Measurements from ENCODE around the gene ANKRD29.
A peak's percentile ranks its signal among the peaks of the same experiment; 100 is the strongest.

Gene ANKRD29

GRCh38 chr18:23592911-23593310 lies 69.8 kb downstream of the ANKRD29 start:
- H3K4me3 ChIP-seq (ENCODE audit: low read depth, low read length) = no peak overlapping the region
- no peaks in the 10 kb centered on the region for H3K36me3 ChIP-seq (ENCODE audit: insufficient read depth, low read length)
- H2AFZ ChIP-seq (ENCODE audit: low read length, unreplicated experiment) = no peak overlapping the region
- peak overlapping the region; percentile 91 for H3K27ac ChIP-seq (ENCODE audit: low read depth, low read length)
- H3K4me1 ChIP-seq (ENCODE audit: control insufficient read depth, insufficient read depth, low read length, unreplicated experiment) = peaks cover 29% of the 10 kb centered on the region
- H3K79me2 ChIP-seq (ENCODE audit: control insufficient read depth, insufficient read depth, low read length, unreplicated experiment) = no peaks in the 10 kb centered on the region
- H3K27me3 ChIP-seq (ENCODE audit: insufficient read depth, low read length) = no peaks in the 10 kb centered on the region

GRCh38 chr18:23591011-23591410 lies 71.7 kb downstream of the ANKRD29 start:
- peak overlapping the region; percentile 29; the same call in 1 of the 2 replicates for H3K27ac ChIP-seq (ENCODE audit: low read depth, low read length)
- no peaks in the 10 kb centered on the region for H3K36me3 ChIP-seq (ENCODE audit: insufficient read depth, low read length)
- H3K27me3 ChIP-seq (ENCODE audit: insufficient read depth, low read length) = no peaks in the 10 kb centered on the region
- no peak overlapping the region for H2AFZ ChIP-seq (ENCODE audit: low read length, unreplicated experiment)
- peaks cover 34% of the 10 kb centered on the region for H3K4me1 ChIP-seq (ENCODE audit: control insufficient read depth, insufficient read depth, low read length, unreplicated experiment)
- peaks cover under 1% of the 10 kb centered on the region for H3K79me2 ChIP-seq (ENCODE audit: control insufficient read depth, insufficient read depth, low read length, unreplicated experiment)
- no peak overlapping the region for H3K4me3 ChIP-seq (ENCODE audit: low read depth, low read length)

GRCh38 chr18:23588836-23589560 lies 73.7 kb downstream of the ANKRD29 start:
- no peak overlapping the region for H3K4me3 ChIP-seq (ENCODE audit: low read depth, low read length)
- no peak overlapping the region for H2AFZ ChIP-seq (ENCODE audit: low read length, unreplicated experiment)
- H3K79me2 ChIP-seq (ENCODE audit: control insufficient read depth, insufficient read depth, low read length, unreplicated experiment) = peaks cover 20% of the 10 kb centered on the region
- no peaks in the 10 kb centered on the region for H3K36me3 ChIP-seq (ENCODE audit: insufficient read depth, low read length)
- peaks cover 38% of the 10 kb centered on the region for H3K4me1 ChIP-seq (ENCODE audit: control insufficient read depth, insufficient read depth, low read length, unreplicated experiment)
- H3K27ac ChIP-seq (ENCODE audit: low read depth, low read length) = no peak overlapping the region
- no peaks in the 10 kb centered on the region for H3K27me3 ChIP-seq (ENCODE audit: insufficient read depth, low read length)

- Histone ChIP-seq H3K79me2 (ENCODE audit: control insufficient read depth, insufficient read depth, low read length, unreplicated experiment) (peaks cover 37% of the 10 kb centered on the region), H2AFZ (ENCODE audit: low read length, unreplicated experiment) (peak overlapping the region; percentile 89), H3K36me3 (ENCODE audit: insufficient read depth, low read length) (0 out of 2 replicates have a peak, but pooled peaks cover 3% of the 10 kb centered on the region), H3K4me3 (ENCODE audit: low read depth, low read length) (peak overlapping the region; percentile 96), H3K27me3 (ENCODE audit: insufficient read depth, low read length) (no peaks in the 10 kb centered on the region), H3K4me1 (ENCODE audit: control insufficient read depth, insufficient read depth, low read length, unreplicated experiment) (peaks cover 38% of the 10 kb centered on the region), H3K27ac (ENCODE audit: low read depth, low read length) (peak overlapping the region; percentile 95)
These were observed 75.5 kb downstream of the ANKRD29 start for GRCh38 chr18:23587220-23587642.

GRCh38 chr18:23586249-23587196 lies 76.2 kb downstream of the ANKRD29 start, which contains the start of gene NPC1:
TSS of gene NPC1 (minus strand) at chr18:23586506. CDS start at chr18:23586343, 163 bp downstream.
- no peaks in the 10 kb centered on the region for H3K27me3 ChIP-seq (ENCODE audit: insufficient read depth, low read length)
- 0 out of 2 replicates have a peak, but pooled peaks cover 3% of the 10 kb centered on the region for H3K36me3 ChIP-seq (ENCODE audit: insufficient read depth, low read length)
- peak within 1 kb of the TSS; percentile 95 for H3K27ac ChIP-seq (ENCODE audit: low read depth, low read length)
- peak within 1 kb of the TSS; percentile 89 for H2AFZ ChIP-seq (ENCODE audit: low read length, unreplicated experiment)
- peak within 1 kb of the TSS; percentile 96 for H3K4me3 ChIP-seq (ENCODE audit: low read depth, low read length)
- H3K4me1 ChIP-seq (ENCODE audit: control insufficient read depth, insufficient read depth, low read length, unreplicated experiment) = peaks cover 41% of the 10 kb centered on the region
- H3K79me2 ChIP-seq (ENCODE audit: control insufficient read depth, insufficient read depth, low read length, unreplicated experiment) = peaks cover 44% of the 10 kb centered on the region

GRCh38 chr18:23585897-23586248 lies 76.8 kb downstream of the ANKRD29 start:
- H3K27ac ChIP-seq (ENCODE audit: low read depth, low read length) = peak overlapping the region; percentile 95
- no peaks in the 10 kb centered on the region for H3K27me3 ChIP-seq (ENCODE audit: insufficient read depth, low read length)
- peaks cover 4% of the 10 kb centered on the region; the same call in 1 of the 2 replicates for H3K36me3 ChIP-seq (ENCODE audit: insufficient read depth, low read length)
- peaks cover 51% of the 10 kb centered on the region for H3K79me2 ChIP-seq (ENCODE audit: control insufficient read depth, insufficient read depth, low read length, unreplicated experiment)
- peak overlapping the region; percentile 96 for H3K4me3 ChIP-seq (ENCODE audit: low read depth, low read length)
- H3K4me1 ChIP-seq (ENCODE audit: control insufficient read depth, insufficient read depth, low read length, unreplicated experiment) = peaks cover 41% of the 10 kb centered on the region
- H2AFZ ChIP-seq (ENCODE audit: low read length, unreplicated experiment) = peak overlapping the region; percentile 1

GRCh38 chr18:23585007-23585871 lies 77.5 kb downstream of the ANKRD29 start:
- H3K27me3 ChIP-seq (ENCODE audit: insufficient read depth, low read length) = no peaks in the 10 kb centered on the region
- H3K36me3 ChIP-seq (ENCODE audit: insufficient read depth, low read length) = peaks cover 10% of the 10 kb centered on the region; the same call in 1 of the 2 replicates
- peak overlapping the region; percentile 96 for H3K4me3 ChIP-seq (ENCODE audit: low read depth, low read length)
- peaks cover 57% of the 10 kb centered on the region for H3K79me2 ChIP-seq (ENCODE audit: control insufficient read depth, insufficient read depth, low read length, unreplicated experiment)
- peak overlapping the region; percentile 8 for H2AFZ ChIP-seq (ENCODE audit: low read length, unreplicated experiment)
- peak overlapping the region; percentile 95 for H3K27ac ChIP-seq (ENCODE audit: low read depth, low read length)
- H3K4me1 ChIP-seq (ENCODE audit: control insufficient read depth, insufficient read depth, low read length, unreplicated experiment) = peaks cover 47% of the 10 kb centered on the region

- no peak overlapping the region for H3K27ac ChIP-seq (ENCODE audit: low read depth, low read length)
- no peaks in the 10 kb centered on the region for H3K27me3 ChIP-seq (ENCODE audit: insufficient read depth, low read length)
- peak overlapping the region; percentile 47 for H3K4me3 ChIP-seq (ENCODE audit: low read depth, low read length)
- no peak overlapping the region for H2AFZ ChIP-seq (ENCODE audit: low read length, unreplicated experiment)
- H3K79me2 ChIP-seq (ENCODE audit: control insufficient read depth, insufficient read depth, low read length, unreplicated experiment) = peaks cover 63% of the 10 kb centered on the region
- H3K4me1 ChIP-seq (ENCODE audit: control insufficient read depth, insufficient read depth, low read length, unreplicated experiment) = peaks cover 56% of the 10 kb centered on the region
- H3K36me3 ChIP-seq (ENCODE audit: insufficient read depth, low read length) = peaks cover 12% of the 10 kb centered on the region; the same call in 1 of the 2 replicates
These were observed 78.4 kb downstream of the ANKRD29 start for GRCh38 chr18:23584019-23584983.

- Histone ChIP-seq H3K4me1 (ENCODE audit: control insufficient read depth, insufficient read depth, low read length, unreplicated experiment) (peaks cover 52% of the 10 kb centered on the region), H3K27me3 (ENCODE audit: insufficient read depth, low read length) (no peaks in the 10 kb centered on the region), H3K79me2 (ENCODE audit: control insufficient read depth, insufficient read depth, low read length, unreplicated experiment) (peaks cover 73% of the 10 kb centered on the region), H3K27ac (ENCODE audit: low read depth, low read length) (no peak overlapping the region), H3K4me3 (ENCODE audit: low read depth, low read length) (0 out of 2 replicates have a peak overlapping the region, but pooled peaks have one; percentile 47), H2AFZ (ENCODE audit: low read length, unreplicated experiment) (no peak overlapping the region), H3K36me3 (ENCODE audit: insufficient read depth, low read length) (peaks cover 12% of the 10 kb centered on the region; the same call in 1 of the 2 replicates)
These were observed 79.4 kb downstream of the ANKRD29 start for GRCh38 chr18:23583071-23583865.
